MG63 (cell line): Measurements from ENCODE around the gene MINDY4. TPM values are rescaled to one million over a fixed set of nuclear protein-coding genes. Genes with fewer than 3 reads are reported as not detected.

ENCODE experiments used
- DNase-seq: peaks from one replicate; pipeline ENCODE4 v3.0.0-alpha.2; 2020
- H3K27me3 ChIP-seq: fragments of 250-450 bp; sonication (Bioruptor Pico); 2 replicates; pipeline ENCODE4 v1.5.1; 2020; ENCODE audit warnings: mild to moderate bottlenecking, moderate library complexity
- H3K36me3 ChIP-seq: fragments of 250-450 bp; sonication (Bioruptor Pico); 2 replicates; pipeline ENCODE4 v1.5.1; 2020; ENCODE audit warnings: mild to moderate bottlenecking, moderate library complexity
- H3K4me3 ChIP-seq: fragments of 250-450 bp; sonication (Bioruptor Pico); 2 replicates; pipeline ENCODE4 v1.5.1; 2020; ENCODE audit warnings: mild to moderate bottlenecking, moderate library complexity
- H3K9me3 ChIP-seq: fragments of 250-450 bp; sonication (Bioruptor Pico); 2 replicates; pipeline ENCODE4 v1.5.1; 2020; ENCODE audit warnings: mild to moderate bottlenecking, moderate library complexity
- total RNA-seq: library from RNA; depleted of rRNA; stranded (reverse); fragments of >200 nt; shearing (Covaris generic); gene quantifications from 2 replicates; pipeline ENCODE4 v1.2.3, GENCODE V29; 2014; ENCODE audit warnings: low replicate concordance

The MINDY4 gene
- total RNA-seq, 1 experiment from 2014 or later = 1.7 TPM

GRCh38 chr7:30915005-30915601, 143.9 kb downstream of the MINDY4 start:
- Histone ChIP-seq H3K27me3 (no peaks in the 10 kb centered on the region), H3K4me3 (no peak overlapping the region)
- DNase-seq = no peak

GRCh38 chr7:30915751-30916150, 144.5 kb downstream of the MINDY4 start:
- Histone ChIP-seq H3K36me3 (no peaks in the 10 kb centered on the region), H3K4me3 (no peak overlapping the region), H3K9me3 (no peaks in the 10 kb centered on the region), H3K27me3 (no peaks in the 10 kb centered on the region)
- DNase-seq = no peak

More at GRCh38 chr7:30915005-30915601, 143.9 kb downstream of the MINDY4 start:
- H3K36me3 ChIP-seq = no peaks in the 10 kb centered on the region
- H3K9me3 ChIP-seq = no peaks in the 10 kb centered on the region

- Histone ChIP-seq H3K9me3 (no peaks in the 10 kb centered on the region), H3K36me3 (no peaks in the 10 kb centered on the region), H3K27me3 (no peaks in the 10 kb centered on the region), H3K4me3 (no peak overlapping the region)
- no peak for DNase-seq
Observed at GRCh38 chr7:30916255-30916654, 145.0 kb downstream of the MINDY4 start.

GRCh38 chr7:30916767-30917166, 145.6 kb downstream of the MINDY4 start:
- DNase-seq = no peak
- Histone ChIP-seq H3K9me3 (no peaks in the 10 kb centered on the region), H3K27me3 (no peaks in the 10 kb centered on the region), H3K4me3 (no peak overlapping the region), H3K36me3 (no peaks in the 10 kb centered on the region)

- H3K4me3 ChIP-seq = no peak overlapping the region
- no peaks in the 10 kb centered on the region for H3K9me3 ChIP-seq
- no peaks in the 10 kb centered on the region for H3K36me3 ChIP-seq
- H3K27me3 ChIP-seq = no peaks in the 10 kb centered on the region
- DNase-seq = no peak
Observed at GRCh38 chr7:30917216-30917893, 146.1 kb downstream of the MINDY4 start.

- no peak for DNase-seq
- no peaks in the 10 kb centered on the region for H3K9me3 ChIP-seq
- H3K4me3 ChIP-seq = no peak overlapping the region
- H3K27me3 ChIP-seq = no peaks in the 10 kb centered on the region
- H3K36me3 ChIP-seq = no peaks in the 10 kb centered on the region
Observed at GRCh38 chr7:30918676-30919075, 147.5 kb downstream of the MINDY4 start.

- H3K36me3 ChIP-seq = no peaks in the 10 kb centered on the region
- no peak overlapping the region for H3K4me3 ChIP-seq
- H3K27me3 ChIP-seq = no peaks in the 10 kb centered on the region
- H3K9me3 ChIP-seq = no peaks in the 10 kb centered on the region
- no peak for DNase-seq
Observed at GRCh38 chr7:30920021-30920583, 148.9 kb downstream of the MINDY4 start.

- no peaks in the 10 kb centered on the region for H3K36me3 ChIP-seq
- no peaks in the 10 kb centered on the region for H3K9me3 ChIP-seq
- no peak overlapping the region for H3K4me3 ChIP-seq
- no peaks in the 10 kb centered on the region for H3K27me3 ChIP-seq
- peak; percentile 59 for DNase-seq
Observed at GRCh38 chr7:30920584-30921539, 149.6 kb downstream of the MINDY4 start.

- H3K9me3 ChIP-seq = no peaks in the 10 kb centered on the region
- H3K4me3 ChIP-seq = no peak overlapping the region
- DNase-seq = no peak
- no peaks in the 10 kb centered on the region for H3K36me3 ChIP-seq
- no peaks in the 10 kb centered on the region for H3K27me3 ChIP-seq
Observed at GRCh38 chr7:30921540-30922401, 150.6 kb downstream of the MINDY4 start.

GRCh38 chr7:30922596-30922995, 151.4 kb downstream of the MINDY4 start:
- H3K36me3 ChIP-seq = no peaks in the 10 kb centered on the region
- H3K27me3 ChIP-seq = no peaks in the 10 kb centered on the region
- no peak for DNase-seq
- H3K4me3 ChIP-seq = no peak overlapping the region
- H3K9me3 ChIP-seq = no peaks in the 10 kb centered on the region

- DNase-seq = no peak
- Histone ChIP-seq H3K36me3 (no peaks in the 10 kb centered on the region), H3K27me3 (no peaks in the 10 kb centered on the region), H3K4me3 (no peak overlapping the region), H3K9me3 (no peaks in the 10 kb centered on the region)
Observed at GRCh38 chr7:30923009-30923773, 152.0 kb downstream of the MINDY4 start.

- Histone ChIP-seq H3K27me3 (no peaks in the 10 kb centered on the region), H3K36me3 (no peaks in the 10 kb centered on the region), H3K9me3 (no peaks in the 10 kb centered on the region), H3K4me3 (no peak overlapping the region)
- DNase-seq = no peak
Observed at GRCh38 chr7:30923774-30924413, 152.7 kb downstream of the MINDY4 start.

GRCh38 chr7:30924624-30925023, 153.4 kb downstream of the MINDY4 start:
- Histone ChIP-seq H3K4me3 (no peak overlapping the region), H3K27me3 (no peaks in the 10 kb centered on the region), H3K9me3 (no peaks in the 10 kb centered on the region), H3K36me3 (no peaks in the 10 kb centered on the region)
- DNase-seq = no peak

GRCh38 chr7:30925117-30925516, 153.9 kb downstream of the MINDY4 start:
- DNase-seq = no peak
- H3K9me3 ChIP-seq = no peaks in the 10 kb centered on the region
- no peak overlapping the region for H3K4me3 ChIP-seq

GRCh38 chr7:30925913-30926312, 154.7 kb downstream of the MINDY4 start:
- Histone ChIP-seq H3K36me3 (no peaks in the 10 kb centered on the region), H3K4me3 (no peak overlapping the region), H3K9me3 (no peaks in the 10 kb centered on the region), H3K27me3 (no peaks in the 10 kb centered on the region)
- no peak for DNase-seq

More at GRCh38 chr7:30925117-30925516, 153.9 kb downstream of the MINDY4 start:
- Histone ChIP-seq H3K36me3 (no peaks in the 10 kb centered on the region), H3K27me3 (no peaks in the 10 kb centered on the region)
